Cardiac fibroblast (primary cell): ENCODE data around the gene OR1L4.

Experiments
- DNase-seq, 2 donors: peaks; one replicate each; pipeline versions ENCODE4 v3.0.0 to v3.0.0-alpha.2; 2010; ENCODE audit warnings: low read depth in 2 of 2
- H3K4me3 ChIP-seq, 2 donors: replicated peaks in 1 of 2; 1 replicate in 1 of 2; 2 replicates in 1 of 2; pipeline ENCODE4 v1.5.1; 2011; ENCODE audit warnings: low read depth in 2 of 2, low read length in 2 of 2, mild to moderate bottlenecking in 2 of 2, moderate library complexity in 1 of 2
- TF ChIP-seq, protein P1 (sequence below): IDR thresholded peaks from one replicate; pipeline ENCODE4 v1.5.1; 2011; ENCODE audit warnings: low read depth, mild to moderate bottlenecking, low read length, inconsistent platforms

Gene OR1L4

DNA sequence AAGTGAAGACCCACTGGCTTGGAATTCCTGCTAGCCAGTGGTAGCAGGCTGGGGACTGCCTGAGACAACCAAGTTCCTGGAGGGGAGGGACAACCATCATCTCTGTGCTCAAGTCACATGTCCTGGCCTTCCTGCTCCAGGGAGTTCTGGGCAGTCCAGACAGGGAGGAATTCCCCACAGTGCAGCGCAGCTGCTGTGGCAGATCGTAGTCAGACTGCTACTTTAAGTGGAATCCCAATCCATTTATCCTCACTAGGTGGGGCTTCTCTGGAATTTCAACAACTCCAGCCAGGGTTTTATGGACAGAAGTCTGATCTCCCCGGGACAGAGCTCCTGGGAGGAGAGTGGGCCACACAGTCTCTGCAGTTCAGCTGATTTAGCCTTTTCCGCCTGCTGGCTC, 44.0 kb downstream of the OR1L4 start:
- TF ChIP-seq, protein P1, sequence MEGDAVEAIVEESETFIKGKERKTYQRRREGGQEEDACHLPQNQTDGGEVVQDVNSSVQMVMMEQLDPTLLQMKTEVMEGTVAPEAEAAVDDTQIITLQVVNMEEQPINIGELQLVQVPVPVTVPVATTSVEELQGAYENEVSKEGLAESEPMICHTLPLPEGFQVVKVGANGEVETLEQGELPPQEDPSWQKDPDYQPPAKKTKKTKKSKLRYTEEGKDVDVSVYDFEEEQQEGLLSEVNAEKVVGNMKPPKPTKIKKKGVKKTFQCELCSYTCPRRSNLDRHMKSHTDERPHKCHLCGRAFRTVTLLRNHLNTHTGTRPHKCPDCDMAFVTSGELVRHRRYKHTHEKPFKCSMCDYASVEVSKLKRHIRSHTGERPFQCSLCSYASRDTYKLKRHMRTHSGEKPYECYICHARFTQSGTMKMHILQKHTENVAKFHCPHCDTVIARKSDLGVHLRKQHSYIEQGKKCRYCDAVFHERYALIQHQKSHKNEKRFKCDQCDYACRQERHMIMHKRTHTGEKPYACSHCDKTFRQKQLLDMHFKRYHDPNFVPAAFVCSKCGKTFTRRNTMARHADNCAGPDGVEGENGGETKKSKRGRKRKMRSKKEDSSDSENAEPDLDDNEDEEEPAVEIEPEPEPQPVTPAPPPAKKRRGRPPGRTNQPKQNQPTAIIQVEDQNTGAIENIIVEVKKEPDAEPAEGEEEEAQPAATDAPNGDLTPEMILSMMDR: no peak
- H3K4me3 ChIP-seq: no peak overlapping the region
- no peak for DNase-seq
